K562 (cell line): ENCODE data around the gene NASP. TPM values are rescaled to one million over a fixed set of nuclear protein-coding genes. Genes with fewer than 3 reads are reported as not detected.

ENCODE experiments used
- ATF1 ChIP-seq, 2 experiments: fragments of 450-650 bp in 1 of 2; IDR thresholded peaks; 2 replicates each; pipeline ENCODE4 v1.6.1; 2016; ENCODE audit warnings: missing compliant biosample characterization in 1 of 2, missing genetic modification characterization in 1 of 2
- BRD9 ChIP-seq: fragments of 450-650 bp; IDR thresholded peaks from 2 replicates; pipeline ENCODE4 v1.6.1; 2018; ENCODE audit warnings: low read depth; ENCODE audit not compliant: partially characterized antibody
- CHD1 ChIP-seq: fragments of 200-600 bp; sonication (generic); IDR thresholded peaks from one replicate; pipeline ENCODE4 v1.6.1; 2012; ENCODE audit warnings: mild to moderate bottlenecking, moderate library complexity, low read length, inconsistent platforms
- ETS2 ChIP-seq: IDR thresholded peaks from 2 replicates; pipeline ENCODE4 v1.6.1; 2016; ENCODE audit warnings: borderline replicate concordance, missing genetic modification characterization, mild to moderate bottlenecking, moderate library complexity, missing compliant biosample characterization; ENCODE audit not compliant: poor library complexity, severe bottlenecking
- KLF1 ChIP-seq: fragments of 450-650 bp; IDR thresholded peaks from 2 replicates; pipeline ENCODE4 v1.6.1; 2016; ENCODE audit warnings: missing genetic modification characterization, missing compliant biosample characterization
- L3MBTL2 ChIP-seq: fragments of 450-650 bp; IDR thresholded peaks from 2 replicates; pipeline ENCODE4 v1.6.1; 2016; ENCODE audit warnings: mild to moderate bottlenecking, moderate library complexity
- MCM7 ChIP-seq, 2 experiments: fragments of 450-650 bp; IDR thresholded peaks; 2 replicates each; pipeline ENCODE4 v1.6.1; 2016 to 2018
- MYBL2 ChIP-seq, 2 experiments: fragments of 450-650 bp in 1 of 2; sonication (generic) in 1 of 2; formaldehyde crosslinking in 1 of 2; IDR thresholded peaks; 2 replicates each; pipeline versions ENCODE4 v1.6.1 to v1.8.1; 2017 to 2022; ENCODE audit warnings: borderline replicate concordance in 1 of 2, inconsistent platforms in 1 of 2, low read depth in 1 of 2, mild to moderate bottlenecking in 1 of 2, missing genetic modification reagents in 1 of 2, moderate library complexity in 1 of 2
- NEUROD1 ChIP-seq: fragments of 150-350 bp; IDR thresholded peaks from 2 replicates; pipeline ENCODE4 v1.6.1; 2014; ENCODE audit warnings: borderline replicate concordance, low read length, low read depth; ENCODE audit not compliant: partially characterized antibody
- PHF8 ChIP-seq: fragments of 200-600 bp; sonication (generic); IDR thresholded peaks from 2 replicates; pipeline ENCODE4 v1.6.1; 2012; ENCODE audit warnings: mixed run types, mild to moderate bottlenecking, inconsistent platforms, low read length, moderate library complexity, borderline replicate concordance
- POLR2H ChIP-seq: IDR thresholded peaks from 2 replicates; pipeline ENCODE4 v1.6.1; 2016; ENCODE audit warnings: missing genetic modification characterization, low read depth, mild to moderate bottlenecking, control low read depth, missing compliant biosample characterization, moderate library complexity
- TAF1 ChIP-seq: IDR thresholded peaks from 2 replicates; pipeline ENCODE4 v1.6.1; 2011; ENCODE audit warnings: mild to moderate bottlenecking, low read length, moderate library complexity; ENCODE audit not compliant: insufficient read depth, control insufficient read depth, severe bottlenecking; ENCODE audit errors: extremely low read depth
- ZFPM2 ChIP-seq: fragments of 250-450 bp; sonication (Bioruptor Pico); IDR thresholded peaks from 2 replicates; pipeline ENCODE4 v1.5.1; 2022; ENCODE audit warnings: mild to moderate bottlenecking
- ZNF232 ChIP-seq: sonication (generic); formaldehyde crosslinking; IDR thresholded peaks from 2 replicates; pipeline ENCODE4 v1.8.0; 2022; ENCODE audit warnings: mild to moderate bottlenecking, missing genetic modification reagents
- ZNF318 ChIP-seq, 2 experiments: fragments of 450-650 bp; IDR thresholded peaks; 2 replicates each; pipeline ENCODE4 v1.6.1; 2016; ENCODE audit warnings: mild to moderate bottlenecking in 2 of 2, borderline replicate concordance in 1 of 2, low read depth in 1 of 2, moderate library complexity in 1 of 2
- ZNF766 ChIP-seq: fragments of 200-800 bp; sonication (Bioruptor generic); conservative IDR thresholded peaks from 2 replicates; pipeline ENCODE4 v1.6.1; 2016; ENCODE audit warnings: missing genetic modification characterization, missing compliant biosample characterization
- polyA plus RNA-seq, 8 experiments: library from polyadenylated mRNA; depleted of rRNA in 4 of 8; stranded (reverse) in 5 of 8; unstranded in 3 of 8; fragments of >200 nt; fragmentation: Nextera tagmentation in 2 of 8; fragmentation: Illumina TruSeq in 1 of 8; extraction: Ambion mirVana in 2 of 8; extraction: Trizol in 1 of 8; gene quantifications; 2 replicates each; pipeline versions ENCODE4 v1.2.1 to v1.2.3, GENCODE V29; 2011 to 2014; ENCODE audit warnings: inconsistent platforms in 1 of 8, missing spikeins in 1 of 8
- total RNA-seq, 7 experiments: library from RNA; depleted of rRNA in 6 of 7; stranded (reverse); fragments of >200 nt in 6 of 7; fragmentation: Illumina TruSeq in 2 of 7; extraction: Trizol in 2 of 7; gene quantifications; 2 replicates each; pipeline versions ENCODE4 v1.2.1 to v1.2.3, GENCODE V29; 2011 to 2021; ENCODE audit warnings: low replicate concordance in 1 of 7
- TF ChIP-seq, protein P1 (sequence below): sonication (generic); formaldehyde crosslinking; IDR thresholded peaks from 2 replicates; pipeline ENCODE4 v1.8.0; 2023; ENCODE audit warnings: mild to moderate bottlenecking, missing genetic modification reagents

The NASP gene
- total and polyA plus RNA-seq, 9 of the 15 experiments (the other 6 are each of a cell fraction or from before 2014, with no cell fraction given) = 199 to 578 (median 419) TPM

DNA sequence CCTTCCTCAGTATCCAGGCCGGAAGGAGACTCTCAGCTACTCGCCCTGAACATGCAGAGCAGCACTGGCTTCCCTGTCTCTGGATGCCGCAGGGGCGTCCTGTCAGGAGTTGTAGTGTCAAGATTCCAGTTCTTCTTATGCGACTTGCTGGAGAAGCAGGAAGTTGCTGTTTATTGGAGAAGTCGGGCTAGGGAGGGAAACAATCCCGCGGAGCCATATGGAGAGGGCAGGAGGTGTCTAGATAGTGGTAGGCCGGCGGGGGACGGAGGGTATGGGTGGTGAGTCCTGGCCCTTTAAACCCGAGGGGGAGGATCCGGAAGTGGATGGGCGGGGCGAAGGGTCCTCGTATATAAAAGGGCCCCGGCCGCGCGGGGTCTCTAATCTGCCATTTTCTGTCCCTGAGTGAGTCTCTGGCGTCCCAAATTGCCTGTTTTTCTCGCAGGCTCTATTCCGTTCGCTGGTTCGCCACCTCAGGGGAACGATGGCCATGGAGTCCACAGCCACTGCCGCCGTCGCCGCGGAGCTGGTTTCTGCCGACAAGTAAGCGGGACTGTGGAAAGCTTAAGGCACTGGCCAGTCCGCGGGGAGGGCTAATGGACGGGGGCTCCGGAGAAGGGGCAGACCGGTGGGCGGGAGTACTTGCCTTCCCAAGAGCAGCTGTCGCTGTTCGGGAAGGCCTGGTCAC lies at the start of gene NASP (continued):
- peak; percentile 89 for TF ChIP-seq ZNF232 (CRISPR knock-in tag)
- TF ChIP-seq MCM7 (IDR thresholded peaks at IDR 0.05) = no peak
- no peak; the same call in 1 of the 2 replicates for TF ChIP-seq ZNF766 (CRISPR knock-in tag)
- no peak for TF ChIP-seq ATF1 (CRISPR knock-in tag; IDR thresholded peaks at IDR 0.05)
- TF ChIP-seq ATF1 (tag; IDR thresholded peaks at IDR 0.05) = peak; percentile 93
- peak; percentile 52 for TF ChIP-seq KLF1
- TF ChIP-seq TAF1 = peak; percentile 98
- no peak; the same call in 1 of the 2 replicates for TF ChIP-seq L3MBTL2
- peak; percentile 100 for TF ChIP-seq CHD1
- TF ChIP-seq, protein P1, sequence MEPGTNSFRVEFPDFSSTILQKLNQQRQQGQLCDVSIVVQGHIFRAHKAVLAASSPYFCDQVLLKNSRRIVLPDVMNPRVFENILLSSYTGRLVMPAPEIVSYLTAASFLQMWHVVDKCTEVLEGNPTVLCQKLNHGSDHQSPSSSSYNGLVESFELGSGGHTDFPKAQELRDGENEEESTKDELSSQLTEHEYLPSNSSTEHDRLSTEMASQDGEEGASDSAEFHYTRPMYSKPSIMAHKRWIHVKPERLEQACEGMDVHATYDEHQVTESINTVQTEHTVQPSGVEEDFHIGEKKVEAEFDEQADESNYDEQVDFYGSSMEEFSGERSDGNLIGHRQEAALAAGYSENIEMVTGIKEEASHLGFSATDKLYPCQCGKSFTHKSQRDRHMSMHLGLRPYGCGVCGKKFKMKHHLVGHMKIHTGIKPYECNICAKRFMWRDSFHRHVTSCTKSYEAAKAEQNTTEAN (CRISPR knock-in tag) = 0 out of 2 replicates have a peak, but pooled peaks have one; percentile 83
- TF ChIP-seq PHF8 = peak; percentile 100
- TF ChIP-seq ZFPM2 (CRISPR knock-in tag) = 0 out of 2 replicates have a peak, but pooled peaks have one; percentile 40
- peak; percentile 68 for TF ChIP-seq NEUROD1
- 0 out of 4 replicates have a peak, but pooled peaks of 1 of the 2 experiments have one; percentile 23 for TF ChIP-seq ZNF318 (IDR thresholded peaks at IDR 0.05; ENCODE audit: borderline replicate concordance in 1 of 2, low read depth in 1 of 2)
- peak; percentile 98 for TF ChIP-seq POLR2H (tag)
- TF ChIP-seq MYBL2 (IDR thresholded peaks at IDR 0.05; ENCODE audit: low read depth) = no peak
- TF ChIP-seq MYBL2 (CRISPR knock-in tag; IDR thresholded peaks at IDR 0.05; ENCODE audit: borderline replicate concordance) = peak; percentile 62; the same call in 1 of the 2 replicates
- no peak for TF ChIP-seq ETS2
- TF ChIP-seq BRD9 = peak; percentile 80
